GM12874 (cell line): ENCODE results near the gene RNF214.

ENCODE experiments used
- CTCF ChIP-seq: IDR thresholded peaks from 2 replicates; pipeline ENCODE4 v1.5.1; 2011; ENCODE audit warnings: low read depth, mild to moderate bottlenecking, control low read depth, low read length, moderate library complexity; ENCODE audit not compliant: insufficient read depth

RNF214 gene

GRCh38 chr11:117218133-117218915 lies 14.1 kb upstream of the RNF214 start:
- no peak for TF ChIP-seq CTCF

DNA sequence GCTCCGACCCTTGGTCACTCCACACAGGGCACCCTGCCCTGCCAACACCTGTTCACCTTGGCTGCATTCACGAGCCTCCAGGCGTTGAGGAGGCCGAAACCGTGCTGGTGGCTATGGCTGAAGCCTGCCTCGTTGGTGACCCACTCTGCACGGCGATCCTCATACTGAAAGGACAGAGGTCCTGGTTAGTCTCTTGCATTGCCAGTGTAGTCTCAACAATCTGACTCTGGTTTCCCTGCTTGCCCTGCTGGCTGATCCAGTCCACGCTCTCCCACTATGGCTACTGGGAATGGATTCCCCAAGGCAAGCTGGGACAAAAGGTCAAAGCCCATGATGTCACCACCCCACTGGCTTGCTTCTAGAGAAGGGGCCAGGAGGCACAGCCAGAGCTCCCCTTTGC lies 13.5 kb upstream of the RNF214 start:
- no peak for TF ChIP-seq CTCF

DNA sequence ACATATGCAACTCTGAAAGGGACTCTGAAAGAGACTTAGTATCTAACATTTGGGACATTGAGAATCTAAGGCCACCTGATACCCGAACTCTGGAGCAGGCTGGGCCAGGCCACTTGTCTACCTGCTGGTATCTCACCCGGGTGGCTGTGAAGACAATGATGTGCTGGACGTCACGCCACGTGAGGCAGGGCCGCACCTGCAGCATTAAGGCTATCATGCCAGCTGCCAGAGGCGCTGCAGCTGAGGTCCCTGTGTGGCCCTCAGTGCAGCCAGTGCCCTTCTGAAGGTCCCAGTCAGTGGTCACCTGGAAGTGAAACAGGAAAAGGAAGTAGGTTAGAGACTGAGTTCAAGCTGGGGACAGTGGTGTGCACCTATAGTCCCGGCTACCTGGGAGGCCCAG lies 13.0 kb upstream of the RNF214 start:
- TF ChIP-seq CTCF = no peak

DNA sequence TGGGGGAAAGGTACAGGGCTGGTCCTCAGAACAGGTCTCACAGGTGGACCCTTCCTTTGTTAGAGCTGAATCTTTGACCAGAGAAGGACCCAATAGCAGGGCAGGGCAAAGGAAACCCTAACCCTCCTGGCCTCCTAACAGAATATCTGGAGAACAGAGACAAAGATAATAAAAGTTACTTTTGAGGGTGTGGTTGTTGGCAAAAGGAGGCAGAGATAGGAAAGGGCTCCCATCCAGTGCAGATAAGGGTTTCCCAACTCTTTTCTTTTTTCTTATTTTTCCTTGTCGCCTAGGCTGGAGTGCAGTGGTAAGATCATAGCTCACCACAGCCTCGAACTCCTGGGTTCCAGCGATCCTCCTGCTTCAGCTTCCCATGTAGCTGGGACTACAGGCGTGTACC lies 12.5 kb upstream of the RNF214 start:
- no peak for TF ChIP-seq CTCF

- TF ChIP-seq CTCF = no peak
Measured at GRCh38 chr11:117220568-117220967, 11.9 kb upstream of the RNF214 start.

DNA sequence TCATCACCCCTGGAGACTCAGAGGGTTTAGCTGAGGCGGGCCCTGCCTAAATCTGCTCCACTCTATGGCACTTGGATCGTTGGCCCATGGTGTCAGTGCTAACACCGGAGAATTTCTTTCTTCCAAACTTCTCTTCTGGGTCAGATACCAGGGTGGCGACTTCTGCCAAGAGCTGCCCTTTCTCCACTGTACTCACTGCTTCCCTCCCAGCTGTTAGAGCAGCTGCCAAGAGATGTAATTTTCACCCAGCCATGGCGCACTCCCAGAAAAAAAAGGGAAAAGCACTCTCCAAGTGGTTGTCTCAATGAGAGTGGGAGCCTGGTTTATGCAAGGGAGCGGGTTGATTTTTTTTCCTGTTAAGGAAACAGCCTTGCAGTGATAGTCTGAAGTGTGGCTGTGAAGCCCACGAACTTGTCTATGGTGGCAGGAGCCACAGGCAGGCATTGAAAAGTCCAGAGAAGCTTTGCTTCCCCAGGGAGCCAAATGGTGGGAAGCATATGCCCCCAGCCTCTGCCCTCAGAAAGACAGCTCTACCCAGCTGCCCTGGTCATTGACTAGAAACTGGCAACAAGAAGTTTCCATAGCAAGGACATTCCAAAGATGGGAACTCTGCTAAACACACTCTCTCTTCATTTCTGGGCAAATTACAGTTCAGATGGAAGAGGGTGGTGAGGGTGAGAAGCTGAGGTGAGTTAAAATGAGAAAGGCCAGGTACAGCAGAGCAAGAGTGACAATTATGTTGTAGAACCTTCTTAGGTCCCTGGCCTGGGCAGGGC lies 11.3 kb upstream of the RNF214 start:
- no peak for TF ChIP-seq CTCF

DNA sequence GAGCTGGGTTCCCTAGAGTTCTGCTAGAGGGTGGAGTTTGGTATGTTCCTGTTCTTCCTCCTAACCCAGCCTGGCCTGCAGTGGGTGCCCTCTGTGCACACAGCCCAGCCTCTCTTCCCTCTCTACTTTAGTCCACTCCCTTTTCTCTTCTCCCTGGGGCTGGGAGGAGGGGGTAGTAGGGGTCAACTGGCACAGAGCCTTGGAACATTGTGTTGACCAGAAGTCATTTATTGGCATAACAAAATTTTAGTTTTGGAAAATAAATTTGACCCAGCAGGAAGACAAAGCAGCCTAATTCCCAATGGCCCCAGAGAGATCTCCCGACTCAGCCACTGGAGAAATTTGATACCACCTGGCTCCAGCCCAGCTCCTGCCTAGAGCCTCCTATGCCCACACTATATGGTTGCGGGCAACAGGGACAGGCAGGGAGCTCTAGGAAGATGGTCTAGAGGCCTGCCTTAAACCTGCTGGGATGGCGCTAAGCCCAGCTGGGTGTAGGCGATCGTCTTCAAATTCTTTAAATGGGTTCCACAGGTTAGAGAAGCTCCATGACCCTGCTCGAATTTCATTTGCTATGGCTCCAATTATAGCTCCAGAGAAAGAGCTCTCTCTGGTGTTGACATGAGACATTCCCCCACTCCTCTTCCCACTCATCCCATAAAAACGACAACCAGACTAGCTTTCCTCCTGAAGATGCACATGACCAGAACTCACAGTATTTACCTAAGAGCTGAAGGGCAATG lies 10.5 kb upstream of the RNF214 start:
- TF ChIP-seq CTCF = no peak
